Stimulated activated CD4-positive, alpha-beta T cell treated with anti-CD3 and anti-CD28 coated beads, TNF-alpha, amount 100 ng/mL, for 1 hour (primary cell): ENCODE data around the gene CCL3.
"Not testable (repeated sequence)": the region's sequence is repeated elsewhere in the genome, so short reads cannot be mapped to it uniquely, and the experiment has no call there.

Source experiments
- DNase-seq, 3 donors: peaks; one replicate each; pipeline ENCODE4 v3.0.0-alpha.2; 2020; ENCODE audit warnings: low read depth in 3 of 3, low spot score in 1 of 3

Gene CCL3

GRCh38 chr17:36117505-36118382, 27.8 kb upstream of the CCL3 start:
- no peak for DNase-seq

GRCh38 chr17:36115649-36115977, 25.7 kb upstream of the CCL3 start:
- not testable (repeated sequence) for DNase-seq

- not testable (repeated sequence) for DNase-seq
Measured at GRCh38 chr17:36114971-36115648, 25.2 kb upstream of the CCL3 start.

GRCh38 chr17:36113131-36113530, 23.2 kb upstream of the CCL3 start:
- not testable (repeated sequence) for DNase-seq

GRCh38 chr17:36112572-36112971, 22.6 kb upstream of the CCL3 start:
- DNase-seq, result no peak

- DNase-seq, result no peak
Measured at GRCh38 chr17:36111068-36111490, 21.1 kb upstream of the CCL3 start.

- DNase-seq, result not testable (repeated sequence)
Measured at GRCh38 chr17:36108265-36108664, 18.3 kb upstream of the CCL3 start.

- DNase-seq, result no peak
Measured at GRCh38 chr17:36107660-36108059, 17.7 kb upstream of the CCL3 start.

GRCh38 chr17:36106493-36106835, 16.5 kb upstream of the CCL3 start:
- DNase-seq, result no peak

GRCh38 chr17:36105781-36106492, 16.0 kb upstream of the CCL3 start:
- no peak for DNase-seq

- DNase-seq, result no peak
Measured at GRCh38 chr17:36104701-36105181, 14.8 kb upstream of the CCL3 start.

- DNase-seq, result not testable (repeated sequence)
Measured at GRCh38 chr17:36104246-36104645, 14.3 kb upstream of the CCL3 start.

- not testable (repeated sequence) for DNase-seq
Measured at GRCh38 chr17:36103401-36103975, 13.5 kb upstream of the CCL3 start, which contains the start of gene CCL4. Gene CCL4, plus strand, starts transcription at chr17:36103827. Its CDS starts 79 bp downstream, at chr17:36103906.

- not testable (repeated sequence) for DNase-seq
Measured at GRCh38 chr17:36099004-36099403, 9.1 kb upstream of the CCL3 start.

GRCh38 chr17:36095992-36096391, 6.0 kb upstream of the CCL3 start:
- DNase-seq, result no peak

- no peak for DNase-seq
Measured at GRCh38 chr17:36094746-36095145, 4.8 kb upstream of the CCL3 start.

- no peak for DNase-seq
Measured at GRCh38 chr17:36094232-36094631, 4.3 kb upstream of the CCL3 start.

GRCh38 chr17:36092715-36093114, 2.8 kb upstream of the CCL3 start:
- not testable (repeated sequence) for DNase-seq

GRCh38 chr17:36092230-36092629, 2.3 kb upstream of the CCL3 start:
- no peak for DNase-seq

- DNase-seq, result no peak
Measured at GRCh38 chr17:36089339-36089865, 541 bp downstream of the CCL3 start.
